Muscle of leg (tissue), 11 donors: ENCODE results near the gene SPHKAP. TPM values are rescaled to one million over a fixed set of nuclear protein-coding genes. Genes with fewer than 3 reads are reported as not detected.

ENCODE experiments used
- DNase-seq: peaks from one replicate; pipeline ENCODE4 v3.0.0; 2013
- H3K27ac ChIP-seq: one replicate; pipeline ENCODE4 v1.5.1; 2013; ENCODE audit warnings: mild to moderate bottlenecking, low read length, control low read depth
- H3K27me3 ChIP-seq: one replicate; pipeline ENCODE4 v1.6.1; 2013; ENCODE audit warnings: low read length; ENCODE audit not compliant: control insufficient read depth, insufficient read depth
- H3K36me3 ChIP-seq: one replicate; pipeline ENCODE4 v1.6.1; 2013; ENCODE audit warnings: low read length; ENCODE audit not compliant: control insufficient read depth, insufficient read depth
- H3K4me1 ChIP-seq: one replicate; pipeline ENCODE4 v1.6.1; 2013; ENCODE audit warnings: low read length; ENCODE audit not compliant: control insufficient read depth, insufficient read depth
- H3K4me3 ChIP-seq: one replicate; pipeline ENCODE4 v1.5.1; 2013; ENCODE audit warnings: low read length, control low read depth
- H3K9me3 ChIP-seq: replicated peaks from 2 replicates; pipeline ENCODE4 v1.6.1; 2013; ENCODE audit warnings: low read depth, low read length; ENCODE audit not compliant: control insufficient read depth
- WGBS: methylation state at CpG from one replicate; pipeline ENCODE4 v1.1.5; 2013; ENCODE audit warnings: missing lambda C conversion rate; ENCODE audit not compliant: insufficient coverage; 5-methylcytosine and 5-hydroxymethylcytosine counted together
- polyA plus RNA-seq, 8 donors: library from polyadenylated mRNA; unstranded; fragments of 120-200 nt; gene quantifications; one replicate each; pipeline versions ENCODE4 v1.2.1 to v1.2.3, GENCODE V29; 2013; ENCODE audit warnings: inconsistent platforms in 1 of 8, low replicate concordance in 1 of 8; ENCODE audit not compliant: insufficient read length in 8 of 8, insufficient read depth in 1 of 8
- total RNA-seq: library from RNA; stranded (reverse); fragments of 120-200 nt; gene quantifications from one replicate; pipeline ENCODE4 v1.2.4, GENCODE V29; 2013

The SPHKAP gene
- total and polyA plus RNA-seq, 9 donors: 10.9 to 29.0 (median 17.3) TPM

DNA sequence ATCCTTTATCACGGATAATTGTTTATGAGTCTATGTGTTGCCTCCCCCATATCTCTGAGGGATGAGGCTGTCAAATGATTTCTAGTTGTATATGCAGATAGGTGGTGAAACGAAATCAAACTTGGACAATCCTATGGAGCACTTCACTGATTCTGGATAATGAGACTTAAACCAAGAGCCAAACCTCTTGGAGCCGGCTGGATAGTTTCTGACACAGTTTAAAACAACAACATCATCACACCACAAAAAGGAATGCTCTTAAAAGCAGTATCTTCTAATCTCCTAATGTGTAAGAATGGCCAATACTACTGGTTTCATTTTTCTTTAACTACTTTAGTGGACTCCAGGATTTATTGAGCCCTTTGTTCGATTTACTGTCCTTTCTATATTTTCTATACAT lies 36.5 kb downstream of the SPHKAP start:
- Histone ChIP-seq H3K27ac (no peak overlapping the region), H3K27me3 (no peaks in the 10 kb centered on the region), H3K4me1 (no peaks in the 10 kb centered on the region), H3K4me3 (no peak overlapping the region), H3K9me3 (peaks cover 2% of the 10 kb centered on the region), H3K36me3 (no peaks in the 10 kb centered on the region)
- no peak for DNase-seq
- WGBS: no CpG with 5 or more reads among the region's 4 CpGs

DNA sequence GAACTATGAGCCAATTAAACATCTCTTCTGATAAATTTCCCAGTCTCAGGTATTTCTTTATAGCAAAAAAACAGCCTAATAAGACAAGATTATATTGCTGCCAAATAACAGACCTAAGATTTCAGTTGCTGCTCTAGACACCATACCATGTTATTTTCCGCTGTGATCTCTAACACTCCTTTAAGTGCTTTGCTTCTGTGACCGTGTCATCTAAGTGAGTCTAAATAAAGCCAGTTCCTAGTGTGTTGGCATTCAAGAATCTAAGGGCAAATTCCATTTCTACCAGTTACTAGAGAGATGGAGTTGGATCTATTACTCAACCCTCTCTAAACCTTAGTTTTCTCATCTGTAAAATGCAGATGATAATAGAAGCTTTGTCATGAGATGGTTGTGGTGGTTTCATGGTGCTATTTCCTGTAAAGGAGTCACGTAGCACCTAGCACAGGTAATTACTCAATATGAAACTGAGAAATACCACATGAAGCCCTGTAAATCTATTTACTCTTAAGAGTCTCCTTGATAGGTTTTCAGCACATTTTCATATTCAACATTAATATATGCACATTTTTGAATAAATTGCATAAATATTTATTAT lies 40.5 kb downstream of the SPHKAP start:
- Histone ChIP-seq H3K4me1 (no peaks in the 10 kb centered on the region), H3K9me3 (no peaks in the 10 kb centered on the region), H3K36me3 (no peaks in the 10 kb centered on the region), H3K27me3 (no peaks in the 10 kb centered on the region), H3K27ac (no peak overlapping the region), H3K4me3 (no peak overlapping the region)
- WGBS: no CpG with 5 or more reads among the region's 3 CpGs
- no peak for DNase-seq

DNA sequence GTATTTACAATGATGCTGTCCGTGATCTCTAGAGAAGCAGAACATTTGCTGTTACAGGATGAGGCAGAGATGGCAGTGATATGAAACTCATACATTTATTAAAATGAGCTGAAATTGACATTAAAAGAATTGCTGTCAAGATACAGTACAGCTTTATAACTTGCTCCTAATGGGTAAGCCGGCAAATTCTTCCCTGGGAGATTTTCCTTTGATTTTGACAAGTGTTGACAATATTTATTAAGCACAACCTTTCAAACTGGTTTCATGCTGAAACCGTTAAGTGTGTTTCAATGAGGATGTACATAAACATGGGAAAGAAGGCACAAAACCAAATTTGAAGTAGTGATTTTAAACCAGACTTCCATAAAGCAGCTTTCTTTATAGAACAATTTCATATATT lies 45.5 kb downstream of the SPHKAP start:
- no peak for DNase-seq
- H3K4me1 ChIP-seq: no peaks in the 10 kb centered on the region
- H3K9me3 ChIP-seq: no peaks in the 10 kb centered on the region
- no peak overlapping the region for H3K4me3 ChIP-seq
- H3K27ac ChIP-seq: no peak overlapping the region
- no peaks in the 10 kb centered on the region for H3K36me3 ChIP-seq
- no peaks in the 10 kb centered on the region for H3K27me3 ChIP-seq
- WGBS: no CpG with 5 or more reads among the region's 3 CpGs

DNA sequence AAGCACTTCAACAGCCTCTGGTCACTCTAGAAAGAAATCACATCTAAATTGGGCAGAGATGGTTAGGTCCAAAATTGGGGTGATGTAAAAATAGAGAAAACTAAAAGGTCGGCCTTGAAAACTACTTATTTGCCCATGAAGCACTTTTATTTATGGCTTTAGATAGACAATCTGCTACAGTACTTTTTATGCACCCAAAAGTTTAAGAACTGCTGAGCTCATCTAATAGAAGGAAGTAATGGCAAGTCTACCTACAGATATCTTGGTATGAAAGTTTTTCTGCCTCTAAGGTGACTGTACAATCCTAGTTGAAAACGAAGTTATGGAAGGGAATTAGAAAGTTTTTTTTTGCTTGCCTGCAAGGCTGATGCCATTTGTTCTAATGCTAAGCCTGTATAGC lies 46.2 kb downstream of the SPHKAP start:
- Histone ChIP-seq H3K27me3 (no peaks in the 10 kb centered on the region), H3K9me3 (no peaks in the 10 kb centered on the region), H3K27ac (no peak overlapping the region), H3K4me3 (no peak overlapping the region), H3K36me3 (no peaks in the 10 kb centered on the region), H3K4me1 (no peaks in the 10 kb centered on the region)
- no peak for DNase-seq
- no CpG with 5 or more reads among the region's 2 CpGs for WGBS

DNA sequence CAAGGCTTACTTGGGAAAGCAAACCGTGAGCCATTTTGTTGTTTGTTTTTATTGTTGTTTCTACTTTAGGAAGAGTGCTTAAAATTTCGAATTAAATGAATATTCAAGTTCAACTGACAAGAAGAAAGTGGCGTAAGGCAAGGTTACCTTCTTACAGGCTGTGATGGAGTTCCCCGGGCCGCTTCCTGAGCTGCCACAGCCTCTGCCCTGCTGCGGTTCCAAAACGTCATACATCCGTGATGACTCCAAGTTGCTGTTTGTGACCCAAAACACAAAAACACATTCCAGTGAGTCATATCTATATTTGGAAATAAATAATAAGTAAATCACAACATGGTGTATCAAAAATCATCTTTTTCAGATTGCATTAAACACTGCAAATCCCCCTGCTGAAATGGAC lies 49.7 kb downstream of the SPHKAP start:
- Histone ChIP-seq H3K36me3 (no peaks in the 10 kb centered on the region), H3K27ac (no peak overlapping the region), H3K4me1 (no peaks in the 10 kb centered on the region), H3K9me3 (no peaks in the 10 kb centered on the region), H3K4me3 (no peak overlapping the region), H3K27me3 (no peaks in the 10 kb centered on the region)
- no peak for DNase-seq
- WGBS: 83% methylated on average over 4 of the region's 8 CpGs

DNA sequence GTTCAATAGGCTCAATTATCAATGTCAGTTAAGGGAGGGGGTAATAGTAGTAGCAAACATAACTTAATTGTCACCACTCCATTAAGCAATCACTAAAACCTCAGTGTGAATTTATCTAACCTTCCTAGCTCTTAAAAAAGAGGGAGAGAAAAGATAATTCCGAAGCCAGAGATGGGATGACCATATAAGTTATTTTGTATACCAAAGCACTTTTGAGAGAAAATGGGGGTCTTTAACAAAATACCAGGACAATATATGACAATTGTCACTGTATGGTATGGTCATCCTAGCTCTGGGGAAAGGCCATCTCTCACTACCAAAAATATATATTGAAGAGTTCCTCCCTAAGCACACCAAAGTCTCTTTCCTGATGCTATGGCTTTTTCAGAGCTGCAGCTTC lies 55.1 kb downstream of the SPHKAP start:
- no peak overlapping the region for H3K4me3 ChIP-seq
- WGBS: no CpG with 5 or more reads among the region's 1 CpG

DNA sequence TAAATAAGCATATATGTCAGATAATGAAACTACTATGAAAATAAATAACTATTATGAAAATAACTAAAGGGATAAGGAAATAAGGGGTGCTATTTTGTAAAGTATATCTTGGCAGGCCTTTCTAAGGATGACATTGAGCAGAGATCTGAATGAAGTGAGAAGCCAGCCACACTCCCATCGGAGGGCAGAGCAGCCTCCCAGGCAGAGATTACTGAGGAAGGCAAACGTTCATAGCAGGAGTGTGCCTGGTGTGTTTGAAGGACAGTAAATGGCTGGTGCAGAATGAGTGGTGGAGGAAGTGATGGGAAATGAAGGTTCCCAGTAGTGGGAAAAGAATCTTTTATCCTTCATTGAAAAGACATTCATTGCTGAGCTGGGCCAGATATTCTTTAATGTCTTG lies 62.5 kb downstream of the SPHKAP start:
- H3K36me3 ChIP-seq: no peaks in the 10 kb centered on the region
- H3K9me3 ChIP-seq: no peaks in the 10 kb centered on the region
- no peak for DNase-seq
- H3K4me3 ChIP-seq: no peak overlapping the region
- no peaks in the 10 kb centered on the region for H3K4me1 ChIP-seq
- H3K27me3 ChIP-seq: no peaks in the 10 kb centered on the region
- H3K27ac ChIP-seq: no peak overlapping the region
- WGBS: no CpG with 5 or more reads among the region's 2 CpGs

More for the DNA sequence above, 55.1 kb downstream of the SPHKAP start:
- Histone ChIP-seq H3K4me1 (no peaks in the 10 kb centered on the region), H3K27me3 (no peaks in the 10 kb centered on the region), H3K36me3 (no peaks in the 10 kb centered on the region), H3K27ac (no peak overlapping the region), H3K9me3 (no peaks in the 10 kb centered on the region)
- no peak for DNase-seq

DNA sequence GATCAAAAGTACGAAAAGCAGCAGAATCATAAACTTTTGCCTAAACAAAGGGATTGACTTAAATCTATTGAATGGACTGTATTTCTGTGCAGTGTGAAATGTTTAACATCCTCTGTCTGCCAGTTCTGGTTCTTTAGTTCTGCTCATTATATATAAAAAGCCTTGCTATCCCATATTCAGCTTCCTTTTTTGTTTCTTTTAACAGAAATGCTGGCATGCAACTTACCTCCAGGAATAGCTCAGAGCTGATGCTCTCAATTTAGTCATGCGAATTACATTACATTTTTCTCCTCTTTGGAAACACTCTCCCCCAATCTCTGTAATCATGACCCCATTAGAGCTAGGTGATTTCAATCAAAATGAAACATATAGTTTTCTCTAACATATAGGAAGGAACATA lies 73.6 kb downstream of the SPHKAP start:
- no peak overlapping the region for H3K4me3 ChIP-seq
- no peak overlapping the region for H3K27ac ChIP-seq
- no peaks in the 10 kb centered on the region for H3K9me3 ChIP-seq
- no peaks in the 10 kb centered on the region for H3K36me3 ChIP-seq
- peak; percentile 54 for DNase-seq
- no peaks in the 10 kb centered on the region for H3K4me1 ChIP-seq
- no CpG with 5 or more reads among the region's 2 CpGs for WGBS
- H3K27me3 ChIP-seq: no peaks in the 10 kb centered on the region

DNA sequence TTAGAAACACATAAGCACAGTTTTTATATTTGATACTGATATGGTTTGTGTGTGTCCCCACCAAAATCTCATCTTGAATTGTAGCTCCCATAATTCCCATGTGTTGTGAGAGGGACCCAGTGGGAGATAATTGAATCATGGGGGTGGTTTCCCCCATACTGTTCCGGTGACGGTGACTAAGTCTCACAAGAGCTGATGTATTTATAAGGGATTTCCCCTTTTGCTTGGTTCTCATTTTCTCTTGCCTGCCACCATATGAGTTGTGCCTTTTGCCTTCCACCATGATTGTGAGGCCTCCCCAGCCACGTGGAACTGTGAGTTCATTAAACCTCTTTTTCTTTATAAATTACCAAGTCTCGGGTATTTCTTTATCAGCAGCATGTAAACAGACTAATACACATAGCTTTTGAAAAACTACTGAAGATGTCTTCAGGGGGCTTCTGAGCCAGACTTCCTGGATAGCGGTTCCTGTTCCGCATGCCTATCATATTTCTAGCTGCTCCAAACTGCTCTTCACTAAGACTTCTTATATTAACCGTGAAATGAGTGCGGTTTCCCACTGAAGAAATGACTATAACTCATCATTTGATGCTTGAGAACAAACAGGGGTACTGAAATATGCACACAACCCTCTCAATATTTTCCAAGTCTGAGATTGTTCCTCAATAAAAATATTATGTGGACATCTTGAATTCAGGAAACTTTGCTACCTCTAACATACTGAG lies 75.8 kb downstream of the SPHKAP start:
- Histone ChIP-seq H3K4me3 (no peak overlapping the region), H3K27me3 (no peaks in the 10 kb centered on the region), H3K9me3 (no peaks in the 10 kb centered on the region), H3K36me3 (no peaks in the 10 kb centered on the region), H3K4me1 (no peaks in the 10 kb centered on the region), H3K27ac (no peak overlapping the region)
- 86% methylated on average over 6 of the region's 8 CpGs for WGBS
- DNase-seq: no peak

DNA sequence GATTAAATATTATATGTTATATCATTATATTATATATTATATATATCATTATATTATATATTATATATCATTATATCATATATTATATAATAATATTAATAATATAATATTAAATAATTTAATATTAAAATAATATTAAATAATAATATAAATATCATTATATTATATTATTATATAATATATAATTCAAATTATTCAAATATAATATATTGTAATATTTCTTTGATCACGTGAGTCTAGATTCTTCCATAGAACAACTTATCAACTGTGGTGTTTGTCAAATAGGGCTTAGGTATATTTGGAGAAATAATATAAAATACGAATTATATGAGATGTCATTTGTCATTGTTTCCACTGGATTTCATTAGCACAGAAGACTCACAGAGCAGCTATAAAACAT lies 77.3 kb downstream of the SPHKAP start:
- H3K4me3 ChIP-seq: no peak overlapping the region
- peaks cover under 1% of the 10 kb centered on the region for H3K9me3 ChIP-seq
- H3K27me3 ChIP-seq: no peaks in the 10 kb centered on the region
- H3K36me3 ChIP-seq: no peaks in the 10 kb centered on the region
- WGBS: no CpG with 5 or more reads among the region's 2 CpGs
- H3K27ac ChIP-seq: no peak overlapping the region
- no peaks in the 10 kb centered on the region for H3K4me1 ChIP-seq
- no peak for DNase-seq
